NK-92 treated with Interleukin-12 subunit alpha and Interleukin-12 subunit beta, amount 100 ng/mL, for 24 hours (cell line): Measurements from ENCODE around the gene GLIS1.

ENCODE experiments used
- DNase-seq: peaks from one replicate; lab custom pipeline; 2025; lab: John Stamatoyannopoulos, UW

Gene GLIS1

GRCh38 chr1:53580739-53581475 is 158.1 kb downstream of the GLIS1 start:
- no peak for DNase-seq

DNA sequence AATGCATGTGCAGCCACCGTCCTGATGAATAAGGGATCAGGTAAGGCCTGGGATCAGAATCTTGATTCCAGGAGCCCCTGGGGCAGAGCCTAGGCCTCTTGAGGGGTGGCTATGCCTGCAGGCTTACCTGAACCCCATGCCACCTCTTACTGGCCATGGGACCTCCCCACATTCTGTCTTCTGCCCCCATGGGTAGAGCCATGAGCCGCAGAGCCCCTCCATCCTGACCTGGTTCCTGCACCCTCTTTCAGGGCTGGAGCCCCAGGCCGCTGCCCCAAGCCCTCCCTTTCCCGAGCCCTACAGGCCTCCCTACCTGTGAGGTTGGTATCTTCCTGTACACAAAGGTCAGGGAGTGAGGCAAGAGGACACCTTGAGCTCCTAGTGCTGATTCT is 159.0 kb downstream of the GLIS1 start:
- no peak for DNase-seq

DNA sequence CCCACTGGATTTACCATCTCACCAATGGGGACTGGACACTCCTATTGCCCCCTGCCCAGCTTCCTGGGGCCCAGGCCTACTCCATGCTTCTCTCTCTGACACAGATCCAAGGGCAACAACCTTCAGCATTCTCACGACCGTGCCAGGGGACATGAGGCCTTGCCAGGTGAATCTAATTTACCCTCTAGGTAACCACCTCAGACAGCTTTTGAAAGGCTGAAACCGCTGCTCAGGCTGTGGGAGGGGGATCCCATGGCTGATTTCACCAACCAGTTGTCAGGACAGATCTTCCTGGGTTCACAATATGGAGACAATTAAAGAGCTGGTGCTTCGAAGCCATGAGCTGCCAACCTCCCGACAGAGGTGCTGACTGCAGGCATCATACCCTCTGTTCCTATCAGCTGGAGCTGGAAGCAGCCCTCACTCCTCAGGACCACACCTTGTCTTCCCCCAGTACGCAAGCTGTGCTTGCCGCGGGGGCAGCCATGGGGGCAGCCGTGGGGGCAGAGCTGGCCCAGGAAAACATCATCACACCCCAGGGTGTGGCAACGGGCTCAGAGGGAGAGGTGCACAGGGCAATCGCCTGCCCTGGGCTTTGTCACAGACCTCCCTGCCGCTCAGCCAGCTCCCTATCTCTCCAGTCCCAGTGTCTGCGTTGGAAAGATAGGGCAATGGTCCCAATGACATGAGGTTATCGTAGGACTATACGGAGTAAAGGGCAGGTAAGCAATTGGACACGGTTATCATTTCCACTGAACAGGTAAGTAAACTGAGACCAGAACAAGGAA is 159.5 kb downstream of the GLIS1 start:
- no peak for DNase-seq

DNA sequence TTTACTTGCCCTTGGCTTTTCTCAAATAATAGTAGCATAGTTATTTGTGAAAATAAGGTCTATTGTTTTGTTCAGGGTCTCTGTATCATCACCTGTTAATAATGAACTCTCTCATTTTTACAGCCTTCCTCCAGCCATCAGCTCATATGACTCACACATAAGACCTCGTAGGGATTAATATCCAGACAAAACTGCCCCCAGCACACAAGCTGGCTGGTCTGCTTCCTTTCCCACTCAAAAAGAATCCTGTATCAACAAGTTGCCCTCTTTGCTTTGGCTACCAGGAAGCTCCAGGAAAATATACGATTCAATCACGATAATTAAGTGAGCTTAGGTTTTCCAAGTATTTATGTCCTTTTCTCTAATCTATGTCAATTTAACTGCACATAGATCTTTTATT is 160.6 kb downstream of the GLIS1 start:
- no peak for DNase-seq

GRCh38 chr1:53577761-53578100 is 161.2 kb downstream of the GLIS1 start:
- no peak for DNase-seq

- DNase-seq = no peak
Observed at GRCh38 chr1:53576866-53577760, 161.9 kb downstream of the GLIS1 start.

- no peak for DNase-seq
Observed at GRCh38 chr1:53576381-53576801, 162.6 kb downstream of the GLIS1 start.

DNA sequence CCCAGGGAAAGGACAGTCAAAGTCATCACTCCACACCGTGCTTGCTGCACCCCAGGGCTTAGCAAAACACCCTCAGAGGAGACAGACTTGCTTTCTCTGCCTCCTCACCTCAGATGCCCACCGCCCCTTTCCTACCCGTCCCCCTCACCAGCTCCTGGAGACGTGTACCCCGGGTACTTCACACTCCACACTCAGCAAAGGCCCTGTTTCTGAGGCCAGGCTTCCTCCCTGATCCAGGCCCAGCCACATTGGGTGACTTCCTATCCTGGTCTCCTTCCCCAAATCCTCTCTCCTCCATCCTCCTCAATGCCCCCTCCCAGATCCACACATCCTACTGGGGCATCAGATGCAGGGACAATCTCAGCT is 163.0 kb downstream of the GLIS1 start:
- DNase-seq = no peak

GRCh38 chr1:53575141-53575954 is 163.6 kb downstream of the GLIS1 start:
- DNase-seq = peak; percentile 50

DNA sequence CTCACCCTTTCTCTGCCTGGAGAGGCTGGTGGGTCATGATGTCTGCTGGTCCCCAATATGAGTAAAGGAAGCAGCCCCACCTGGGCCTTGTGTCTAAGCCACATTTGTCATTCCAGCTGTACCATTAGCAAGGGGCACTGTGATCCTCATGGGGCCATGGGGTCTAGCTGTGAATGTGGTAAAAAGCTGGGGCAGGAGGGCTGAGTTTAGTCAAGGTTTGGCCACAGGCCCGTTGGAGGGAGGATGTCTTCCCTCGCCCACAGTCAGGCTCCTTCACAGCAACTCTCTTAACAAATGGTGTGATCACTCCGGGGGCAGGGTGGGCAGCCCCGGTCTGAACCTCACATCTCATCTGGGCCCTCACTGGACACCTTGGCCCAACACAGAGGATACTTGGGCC is 164.3 kb downstream of the GLIS1 start:
- no peak for DNase-seq

DNA sequence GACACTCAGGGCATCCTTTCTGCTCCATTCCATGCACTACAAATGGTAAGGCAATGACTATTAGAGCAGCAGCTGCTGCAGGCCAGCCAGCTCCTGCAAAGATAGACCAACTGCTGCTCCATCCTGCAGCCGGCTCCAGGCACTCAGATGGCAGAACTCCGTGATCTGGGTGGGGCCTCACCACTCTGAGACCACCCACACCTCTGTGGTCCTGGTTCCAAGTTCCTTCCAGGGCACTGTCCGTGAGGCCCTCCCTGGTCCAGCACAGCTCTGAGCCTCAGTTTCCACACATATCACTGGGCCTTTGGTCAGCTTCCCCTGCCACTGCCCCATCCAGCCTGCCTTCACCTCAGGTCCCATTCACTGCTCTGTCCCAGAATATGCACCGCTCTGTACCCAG is 165.0 kb downstream of the GLIS1 start:
- DNase-seq = no peak

DNA sequence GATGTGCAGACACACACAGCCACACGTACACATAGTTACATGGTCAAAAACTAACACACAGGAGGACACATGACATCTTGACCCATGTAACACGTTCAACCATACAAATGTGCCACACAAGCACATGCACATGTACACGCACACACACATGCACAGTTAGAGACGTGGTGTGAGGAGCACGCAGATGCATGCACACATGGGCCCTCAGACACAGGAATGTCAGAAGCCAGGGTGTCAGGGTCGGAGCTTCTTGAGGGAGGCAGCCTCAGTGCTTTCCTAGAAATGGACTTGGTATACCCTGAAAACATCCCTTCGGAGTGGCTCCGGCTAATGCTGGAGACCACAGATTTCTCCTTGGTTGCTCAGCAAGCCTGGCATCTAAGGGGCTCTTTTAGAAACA is 165.4 kb downstream of the GLIS1 start:
- no peak for DNase-seq

- DNase-seq = no peak
Observed at GRCh38 chr1:53572815-53573173, 166.2 kb downstream of the GLIS1 start.

- DNase-seq = no peak
Observed at GRCh38 chr1:53572065-53572814, 166.7 kb downstream of the GLIS1 start.

GRCh38 chr1:53568540-53568939 is 170.4 kb downstream of the GLIS1 start:
- DNase-seq = no peak

GRCh38 chr1:53567851-53568250 is 171.1 kb downstream of the GLIS1 start:
- no peak for DNase-seq

- no peak for DNase-seq
Observed at GRCh38 chr1:53567450-53567849, 171.5 kb downstream of the GLIS1 start.

DNA sequence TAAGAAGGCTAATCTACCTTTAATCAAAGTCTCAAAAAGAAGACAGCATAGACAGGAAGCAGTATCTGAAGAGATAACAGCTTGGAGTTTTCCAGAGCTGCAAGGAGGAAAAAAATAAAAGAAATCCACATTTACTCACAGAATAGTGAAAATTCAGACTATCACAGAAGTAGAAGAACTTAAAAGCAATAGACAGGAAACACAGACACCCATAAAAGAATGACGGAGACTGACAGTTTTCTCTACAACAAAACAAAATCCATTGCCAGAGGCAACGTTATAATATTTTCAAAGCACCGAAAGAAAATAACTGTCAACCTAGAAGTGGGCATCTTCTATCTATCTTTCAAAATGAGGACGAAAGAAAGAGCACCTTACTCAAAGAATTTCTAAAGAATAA is 175.4 kb downstream of the GLIS1 start:
- DNase-seq = no peak

- no peak for DNase-seq
Observed at GRCh38 chr1:53562981-53563379, 176.0 kb downstream of the GLIS1 start.

DNA sequence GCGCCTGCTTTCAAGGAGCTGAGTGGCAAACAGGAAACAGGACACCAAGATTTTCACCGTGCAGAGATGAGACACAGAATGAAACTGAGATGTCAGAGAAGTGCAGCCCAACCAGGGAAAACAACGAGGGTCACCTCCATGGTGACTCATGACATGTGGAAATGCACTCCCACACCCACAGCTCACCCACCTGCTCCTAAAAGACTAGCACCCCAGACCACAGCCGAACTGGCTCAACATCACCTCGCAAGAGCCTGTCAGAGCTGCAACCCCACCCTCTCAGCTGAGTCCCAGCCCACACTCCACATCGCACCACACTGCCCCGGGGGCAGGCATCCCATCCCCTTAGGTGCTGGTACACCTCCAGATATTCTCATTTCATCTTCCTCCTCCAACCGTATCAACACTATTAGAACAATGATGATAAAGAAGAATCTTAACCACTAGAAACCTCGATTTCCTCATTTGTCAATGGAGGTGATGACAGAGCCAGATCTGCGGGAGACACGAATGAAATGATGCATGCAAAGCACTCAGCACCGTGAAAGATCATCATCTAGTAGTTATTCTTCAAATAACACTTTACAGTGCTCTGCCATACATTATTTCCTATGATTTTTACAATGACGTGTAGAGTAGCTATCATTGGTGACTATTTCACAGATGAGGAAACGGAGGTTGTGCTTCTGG is 176.5 kb downstream of the GLIS1 start:
- peak; percentile 89 for DNase-seq
